Middle frontal gyrus (tissue), 1 donor: ENCODE measurements around the gene TSGA10IP.

ENCODE experiments used
- DNase-seq: peaks from one replicate; pipeline ENCODE4 v3.0.0-alpha.2; 2015; ENCODE audit warnings: low spot score; ENCODE audit errors: extremely low spot score

Gene TSGA10IP

DNA sequence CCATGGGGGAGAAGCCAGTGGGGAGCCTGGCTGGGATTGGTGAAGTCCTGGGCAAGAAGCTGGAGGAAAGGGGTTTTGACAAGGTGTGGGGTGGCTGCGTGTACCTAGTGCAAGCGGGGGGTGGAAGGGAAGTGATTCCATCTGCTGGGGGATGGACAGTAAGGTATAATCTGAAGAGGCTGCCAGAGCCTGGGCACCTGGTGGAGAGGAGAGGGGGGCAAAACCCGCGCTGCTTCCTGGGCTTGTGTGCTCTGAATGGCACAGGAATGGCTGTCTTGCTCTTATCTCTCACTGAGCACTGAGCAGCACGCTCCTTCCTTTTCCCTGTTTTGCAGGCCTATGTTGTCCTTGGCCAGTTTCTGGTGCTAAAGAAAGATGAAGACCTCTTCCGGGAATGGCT, 58.0 kb downstream of the TSGA10IP start:
- no peak for DNase-seq

DNA sequence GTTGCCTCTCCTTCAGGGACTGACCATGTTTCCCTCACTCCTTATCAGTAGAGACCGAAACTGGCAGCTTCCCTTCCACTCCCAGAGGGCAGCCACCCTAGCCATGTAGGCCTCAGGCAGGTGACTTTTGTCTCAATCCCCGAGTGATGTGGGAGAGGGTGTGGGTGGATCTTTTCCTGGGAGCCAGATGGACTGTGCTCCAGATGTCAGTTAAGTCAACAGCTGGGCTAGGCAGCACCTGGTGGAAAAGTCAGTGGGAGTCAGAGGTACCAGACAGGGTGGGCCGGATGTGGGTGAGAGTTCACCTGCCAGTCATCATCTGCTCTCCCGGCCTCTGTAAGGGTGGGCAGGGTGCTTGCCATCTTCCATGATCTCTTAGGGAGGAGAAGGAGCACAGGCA, 58.9 kb downstream of the TSGA10IP start:
- no peak for DNase-seq

DNA sequence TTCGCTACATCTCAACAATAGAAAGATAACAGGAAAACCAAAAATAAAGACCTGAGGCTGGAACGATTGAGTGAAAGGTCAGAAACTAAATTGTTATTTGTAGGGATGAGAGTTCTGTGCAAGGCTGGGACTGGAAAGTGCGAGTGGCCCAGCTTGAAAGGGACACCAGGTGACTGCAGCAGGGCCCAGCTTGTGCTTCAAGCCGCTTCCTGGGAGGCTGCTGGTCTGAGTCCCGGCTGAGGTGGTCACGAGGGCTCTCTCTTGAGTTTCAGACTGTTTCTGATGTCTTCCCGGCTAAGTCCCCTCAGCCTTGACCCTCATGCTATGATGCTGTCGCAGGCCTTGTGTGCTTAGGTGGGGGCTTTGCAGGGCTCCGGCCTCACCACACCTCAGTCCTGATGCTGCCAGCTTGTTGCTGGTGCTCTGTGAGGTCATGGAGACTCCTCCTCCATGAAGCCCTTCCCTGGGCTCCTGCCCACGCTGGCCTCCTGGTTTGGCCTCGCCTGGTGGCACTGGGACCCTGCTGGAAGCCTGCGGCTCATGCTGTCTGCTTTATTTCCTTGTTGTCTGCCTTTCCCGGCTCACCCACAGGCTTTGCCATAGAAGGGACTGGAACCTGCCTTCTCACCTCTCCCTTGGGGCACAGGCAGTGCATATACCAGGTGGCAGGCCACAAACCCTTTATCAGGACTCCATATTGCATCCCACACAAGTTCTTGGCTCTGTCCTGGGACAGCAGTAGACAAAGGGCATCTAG, 61.0 kb downstream of the TSGA10IP start:
- no peak for DNase-seq

DNA sequence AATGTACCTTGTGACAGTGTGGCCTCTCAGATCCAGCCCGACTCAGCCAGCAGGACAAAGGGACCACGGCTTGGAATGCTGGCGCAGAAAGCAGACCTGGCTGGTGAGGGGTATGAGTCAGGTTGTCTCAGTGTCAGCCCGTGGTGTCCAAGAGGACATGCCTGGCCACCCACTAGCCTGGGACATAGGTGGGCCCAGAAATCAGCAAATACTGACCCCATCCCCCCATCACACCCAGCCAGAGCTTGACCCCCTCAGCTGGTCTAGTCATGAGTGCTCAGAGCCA, 61.6 kb downstream of the TSGA10IP start:
- DNase-seq = no peak

DNA sequence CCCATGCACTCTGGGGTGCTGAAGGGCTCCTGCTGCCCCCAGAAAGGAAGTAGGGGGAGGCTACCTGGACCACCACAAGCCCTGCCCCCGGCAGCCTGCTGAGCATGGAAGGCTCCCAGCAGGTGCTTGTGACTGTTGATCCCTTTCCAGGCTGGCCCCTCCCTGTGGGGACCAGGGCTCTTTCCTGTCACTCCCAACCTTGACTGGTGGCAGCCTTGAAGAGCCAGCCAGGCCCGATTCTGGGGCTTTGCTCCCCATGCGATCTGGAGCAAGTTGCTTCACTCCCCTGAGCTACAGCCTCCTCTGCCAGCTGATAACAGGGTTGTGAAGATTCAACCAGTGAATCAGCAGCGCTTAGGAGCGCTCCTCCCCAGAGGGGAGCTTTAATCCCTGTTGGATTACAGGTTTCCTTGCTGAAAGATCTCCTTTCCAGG, 61.9 kb downstream of the TSGA10IP start:
- no peak for DNase-seq

DNA sequence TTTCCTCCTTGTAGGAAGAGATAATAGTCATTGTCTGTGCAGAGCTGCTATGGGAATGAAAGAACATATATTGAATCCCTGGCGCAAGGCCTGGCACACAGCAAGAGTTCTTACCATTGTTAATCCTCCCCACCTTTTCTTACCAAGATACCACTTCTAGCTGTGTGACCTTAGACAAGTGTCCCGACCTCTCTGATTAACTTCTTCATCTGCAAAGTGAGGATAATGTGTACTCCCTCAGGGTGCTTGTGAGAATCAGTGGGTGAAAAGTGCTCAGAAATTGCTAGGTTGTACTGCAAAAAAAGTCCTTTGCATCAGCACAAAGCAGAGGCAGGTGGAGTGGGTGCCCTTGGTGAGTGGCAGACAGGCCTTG, 62.8 kb downstream of the TSGA10IP start:
- no peak for DNase-seq

DNA sequence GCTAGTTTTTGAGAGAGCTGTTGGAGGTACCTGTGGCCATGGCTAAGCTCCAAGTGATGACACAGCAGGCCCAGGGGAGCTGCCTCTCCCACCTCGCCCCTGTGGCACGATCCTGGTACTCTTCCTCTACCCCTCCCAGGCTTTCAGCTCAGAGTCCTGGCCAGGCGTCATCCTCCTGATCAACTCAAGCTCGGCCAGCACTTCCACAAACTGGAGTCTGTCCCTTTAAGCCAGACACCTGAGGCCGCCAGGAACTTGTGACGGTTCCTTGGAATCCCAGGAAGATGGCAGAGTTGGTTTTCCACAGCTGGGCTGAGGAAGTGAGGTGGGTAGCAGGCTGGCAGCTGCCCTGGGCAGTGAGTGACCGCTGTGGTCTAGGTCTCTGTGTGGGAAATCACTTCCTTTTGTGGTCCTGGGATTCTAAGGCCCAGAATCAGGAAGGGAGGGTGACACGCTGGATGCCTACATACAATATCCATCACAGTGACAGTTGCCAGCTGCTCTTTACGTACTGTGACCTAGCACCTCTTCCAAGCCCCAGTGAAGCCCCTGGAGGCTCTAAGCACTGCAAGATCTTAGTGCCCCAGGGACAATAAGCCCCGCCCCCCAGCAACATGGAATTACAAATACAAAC, 63.3 kb downstream of the TSGA10IP start:
- DNase-seq = no peak
